DOHH2 (cell line): ENCODE results near the gene FSD1L.

Experiments used
- H3F3A ChIP-seq: fragments of 200-600 bp; sonication (generic), shearing (Covaris generic); 2 replicates; pipeline ENCODE4 v1.6.0; 2016; ENCODE audit warnings: antibody characterized with exemption, mild to moderate bottlenecking; ENCODE audit not compliant: control insufficient read depth, insufficient read depth
- H3K27ac ChIP-seq: fragments of 200-600 bp; sonication (generic); 2 replicates; pipeline ENCODE4 v1.5.1; 2014; ENCODE audit warnings: low read depth, mild to moderate bottlenecking, low read length, moderate library complexity
- H3K27me3 ChIP-seq: fragments of 200-600 bp; sonication (generic); 2 replicates; pipeline ENCODE4 v1.6.1; 2014; ENCODE audit warnings: mild to moderate bottlenecking, low read length, mixed read lengths; ENCODE audit not compliant: control insufficient read depth
- H3K36me3 ChIP-seq: fragments of 200-600 bp; sonication (generic); 2 replicates; pipeline ENCODE4 v1.6.1; 2014; ENCODE audit warnings: mild to moderate bottlenecking, low read length, moderate library complexity, mixed read lengths; ENCODE audit not compliant: control insufficient read depth
- H3K4me1 ChIP-seq: fragments of 200-600 bp; sonication (generic); 2 replicates; pipeline ENCODE4 v1.6.1; 2014; ENCODE audit warnings: mild to moderate bottlenecking, low read length, mixed read lengths; ENCODE audit not compliant: control insufficient read depth
- H3K4me2 ChIP-seq: fragments of 200-600 bp; sonication (generic); 2 replicates; pipeline ENCODE4 v1.6.0; 2014; ENCODE audit warnings: mild to moderate bottlenecking, low read length, moderate library complexity
- H3K4me3 ChIP-seq: fragments of 200-600 bp; sonication (generic); 2 replicates; pipeline ENCODE4 v1.5.1; 2014; ENCODE audit warnings: mild to moderate bottlenecking, low read length, mixed read lengths
- H3K79me2 ChIP-seq: fragments of 200-600 bp; sonication (generic); 2 replicates; pipeline ENCODE4 v1.6.1; 2014; ENCODE audit warnings: mild to moderate bottlenecking, low read length, mixed read lengths; ENCODE audit not compliant: control insufficient read depth
- H3K9me2 ChIP-seq: fragments of 200-600 bp; sonication (generic); replicated peaks from 2 replicates; pipeline ENCODE4 v1.6.1; 2014; ENCODE audit warnings: mild to moderate bottlenecking, low read length, mixed read lengths; ENCODE audit not compliant: control insufficient read depth
- H3K9me3 ChIP-seq: fragments of 200-600 bp; sonication (generic); 2 replicates; pipeline ENCODE4 v1.6.1; 2014; ENCODE audit warnings: antibody characterized with exemption, low read length, mixed read lengths; ENCODE audit not compliant: control insufficient read depth, insufficient read depth
- H4K20me1 ChIP-seq: fragments of 200-600 bp; sonication (generic); 2 replicates; pipeline ENCODE4 v1.6.0; 2014; ENCODE audit warnings: low read depth, mild to moderate bottlenecking, antibody characterized with exemption, low read length, moderate library complexity; ENCODE audit not compliant: control insufficient read depth, insufficient read depth
- EZH2phosphoT487 ChIP-seq: fragments of 200-600 bp; sonication (generic); IDR thresholded peaks from 2 replicates; pipeline ENCODE4 v1.6.1; 2017; ENCODE audit warnings: borderline replicate concordance, mild to moderate bottlenecking, antibody characterized with exemption, low read length, moderate library complexity, mixed read lengths
- TF ChIP-seq, protein P1 (sequence below): fragments of 200-600 bp; sonication (generic); IDR thresholded peaks from one replicate; pipeline ENCODE4 v1.5.1; 2014; ENCODE audit warnings: antibody characterized with exemption, mild to moderate bottlenecking, low read depth, low read length; ENCODE audit not compliant: poor library complexity, severe bottlenecking

FSD1L gene

DNA sequence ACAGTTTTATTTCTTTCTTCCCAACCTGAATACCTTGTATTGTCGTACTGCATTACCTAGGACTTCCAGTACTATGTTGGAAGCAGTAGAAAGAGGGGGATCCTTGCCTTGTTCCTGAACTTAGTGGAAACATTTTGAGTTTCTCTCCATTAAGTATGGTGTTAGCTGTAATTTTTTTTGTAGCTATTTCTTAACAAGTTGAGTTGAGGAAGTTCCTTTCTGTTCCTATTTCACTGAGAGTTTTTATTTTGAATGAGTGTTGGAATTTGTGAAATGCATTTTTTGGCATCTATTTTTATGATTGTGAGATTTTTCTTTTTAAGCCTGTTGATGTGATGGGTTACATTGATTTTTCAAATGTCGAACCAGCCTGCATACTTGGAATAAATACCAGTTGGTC lies 49.0 kb downstream of the FSD1L start:
- no peak for TF ChIP-seq EZH2phosphoT487
- TF ChIP-seq, protein P1, sequence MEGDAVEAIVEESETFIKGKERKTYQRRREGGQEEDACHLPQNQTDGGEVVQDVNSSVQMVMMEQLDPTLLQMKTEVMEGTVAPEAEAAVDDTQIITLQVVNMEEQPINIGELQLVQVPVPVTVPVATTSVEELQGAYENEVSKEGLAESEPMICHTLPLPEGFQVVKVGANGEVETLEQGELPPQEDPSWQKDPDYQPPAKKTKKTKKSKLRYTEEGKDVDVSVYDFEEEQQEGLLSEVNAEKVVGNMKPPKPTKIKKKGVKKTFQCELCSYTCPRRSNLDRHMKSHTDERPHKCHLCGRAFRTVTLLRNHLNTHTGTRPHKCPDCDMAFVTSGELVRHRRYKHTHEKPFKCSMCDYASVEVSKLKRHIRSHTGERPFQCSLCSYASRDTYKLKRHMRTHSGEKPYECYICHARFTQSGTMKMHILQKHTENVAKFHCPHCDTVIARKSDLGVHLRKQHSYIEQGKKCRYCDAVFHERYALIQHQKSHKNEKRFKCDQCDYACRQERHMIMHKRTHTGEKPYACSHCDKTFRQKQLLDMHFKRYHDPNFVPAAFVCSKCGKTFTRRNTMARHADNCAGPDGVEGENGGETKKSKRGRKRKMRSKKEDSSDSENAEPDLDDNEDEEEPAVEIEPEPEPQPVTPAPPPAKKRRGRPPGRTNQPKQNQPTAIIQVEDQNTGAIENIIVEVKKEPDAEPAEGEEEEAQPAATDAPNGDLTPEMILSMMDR, result no peak
- H3K4me2 ChIP-seq, result no peak overlapping the region

DNA sequence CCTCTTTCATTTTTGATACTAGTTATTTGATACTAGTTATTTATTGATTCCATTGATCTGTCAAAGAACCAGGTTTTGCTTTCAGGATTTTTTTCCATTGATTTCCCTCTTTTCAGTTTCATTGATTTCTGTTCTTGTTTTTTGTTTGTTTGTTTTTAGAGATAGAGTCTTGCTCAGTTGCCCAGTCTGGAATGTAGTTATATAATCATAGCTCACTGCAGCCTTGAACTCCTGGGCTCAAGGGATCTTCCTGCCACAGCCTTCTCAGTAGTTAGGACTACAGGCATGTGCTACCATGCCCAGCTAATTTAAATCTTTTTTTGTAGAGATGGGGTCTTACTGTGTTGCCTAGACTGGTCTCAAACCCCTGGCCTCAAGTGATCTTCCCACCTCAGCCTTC lies 49.9 kb downstream of the FSD1L start:
- Histone ChIP-seq H3K4me1 (peaks cover 14% of the 10 kb centered on the region), H3K36me3 (no peaks in the 10 kb centered on the region), H3K27ac (no peak overlapping the region), H3K79me2 (no peaks in the 10 kb centered on the region), H3K9me3 (no peaks in the 10 kb centered on the region), H4K20me1 (no peaks in the 10 kb centered on the region), H3K9me2 (no peaks in the 10 kb centered on the region), H3K4me3 (no peak overlapping the region), H3K27me3 (no peaks in the 10 kb centered on the region), H3F3A (no peaks in the 10 kb centered on the region), H3K4me2 (no peak overlapping the region)
- TF ChIP-seq, protein P1, result no peak
- TF ChIP-seq EZH2phosphoT487, result no peak

More for the DNA sequence above, 49.0 kb downstream of the FSD1L start:
- no peak overlapping the region for H3K4me3 ChIP-seq
- H3K27me3 ChIP-seq, result no peaks in the 10 kb centered on the region
- no peaks in the 10 kb centered on the region for H3K9me2 ChIP-seq
- H3K79me2 ChIP-seq, result no peaks in the 10 kb centered on the region
- no peaks in the 10 kb centered on the region for H3K36me3 ChIP-seq
- H3F3A ChIP-seq, result no peaks in the 10 kb centered on the region
- H4K20me1 ChIP-seq, result no peaks in the 10 kb centered on the region
- H3K4me1 ChIP-seq, result peaks cover 14% of the 10 kb centered on the region
- no peaks in the 10 kb centered on the region for H3K9me3 ChIP-seq
- no peak overlapping the region for H3K27ac ChIP-seq

DNA sequence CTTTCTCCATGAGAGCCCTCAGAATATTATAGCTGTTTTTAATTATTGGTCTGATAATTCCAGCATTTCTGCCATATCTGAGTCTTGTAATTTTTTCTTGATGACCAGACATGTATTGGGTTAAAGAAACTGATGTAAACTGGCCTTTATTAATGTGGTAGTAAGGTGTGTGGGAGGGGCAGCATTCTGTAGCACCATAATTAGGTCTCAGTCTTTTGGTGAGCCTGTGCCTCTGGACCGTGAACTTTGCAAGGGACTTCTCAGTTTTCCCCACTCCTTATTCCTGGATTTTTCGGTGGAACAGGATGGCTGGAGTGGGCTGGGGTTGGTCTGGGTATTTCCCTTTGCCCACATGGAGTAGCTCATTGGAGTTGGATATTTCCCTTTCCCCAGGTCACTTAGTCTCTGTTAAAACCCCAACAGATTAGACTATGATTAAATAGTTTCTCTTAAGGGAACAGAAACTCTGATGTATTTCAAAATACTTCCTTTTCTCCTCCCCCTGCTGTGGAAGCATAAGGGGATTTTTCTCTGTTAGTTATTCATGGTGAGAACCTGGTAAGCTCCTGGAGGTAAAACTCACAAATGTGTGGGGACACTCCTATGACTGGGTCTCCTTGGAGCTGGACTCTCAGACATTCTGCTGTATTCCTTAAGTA lies 52.4 kb downstream of the FSD1L start:
- no peak overlapping the region for H3K27ac ChIP-seq
- H3K27me3 ChIP-seq, result no peaks in the 10 kb centered on the region
- H3K9me3 ChIP-seq, result no peaks in the 10 kb centered on the region
- H4K20me1 ChIP-seq, result no peaks in the 10 kb centered on the region
- no peaks in the 10 kb centered on the region for H3K36me3 ChIP-seq
- peaks cover 14% of the 10 kb centered on the region for H3K4me1 ChIP-seq
- no peaks in the 10 kb centered on the region for H3K79me2 ChIP-seq
- H3K4me3 ChIP-seq, result no peak overlapping the region
- peak overlapping the region; percentile 30 for H3K4me2 ChIP-seq
- H3K9me2 ChIP-seq, result no peaks in the 10 kb centered on the region
- H3F3A ChIP-seq, result no peaks in the 10 kb centered on the region
- TF ChIP-seq EZH2phosphoT487, result no peak
- TF ChIP-seq, protein P1, result no peak
